PC-9 (cell line): Measurements from ENCODE around the gene TMEM17. TPM values are rescaled to one million over a fixed set of nuclear protein-coding genes. Genes with fewer than 3 reads are reported as not detected.

ENCODE experiments used
- BruUV-seq: library from RNA; stranded (reverse); fragments of 400-500 nt; replicated peaks from 2 replicates; lab custom pipeline; 2021; lab: Mats Ljungman, UMichigan
- CTCF ChIA-PET: fragments of 300-600 bp; sonication (Branson Sonifier 250); formaldehyde crosslinking; loops from one replicate; lab custom pipeline; 2022; ENCODE audit warnings: antibody characterized with exemption; lab: Charles Lee
- POLR2A ChIA-PET: fragments of 300-600 bp; sonication (Branson Sonifier 250); formaldehyde crosslinking; loops from one replicate; lab custom pipeline; 2022; ENCODE audit warnings: antibody characterized with exemption; ENCODE audit not compliant: unreplicated experiment; lab: Charles Lee
- DNase-seq, 2 experiments: peaks; one replicate each; pipeline versions ENCODE4 v3.0.0 to v3.0.0-alpha.2; 2015 to 2022; ENCODE audit warnings: mixed read lengths in 1 of 2
- H2AFZ ChIP-seq: fragments of 200-600 bp; sonication (generic); 2 replicates; pipeline ENCODE4 v1.8.1; 2017; ENCODE audit warnings: antibody characterized with exemption
- H3F3A ChIP-seq: fragments of 200-600 bp; sonication (generic); 2 replicates; pipeline ENCODE4 v1.8.1; 2017; ENCODE audit warnings: antibody characterized with exemption, mild to moderate bottlenecking, low read depth; ENCODE audit not compliant: insufficient read depth
- H3K27ac ChIP-seq: fragments of 200-600 bp; sonication (generic); 2 replicates; pipeline ENCODE4 v1.6.1; 2016; ENCODE audit warnings: mixed run types
- H3K27me3 ChIP-seq: fragments of 200-600 bp; sonication (generic); 2 replicates; pipeline ENCODE4 v1.6.1; 2016; ENCODE audit warnings: low read depth, mixed run types; ENCODE audit not compliant: insufficient read depth
- H3K36me3 ChIP-seq: fragments of 200-600 bp; sonication (generic); 2 replicates; pipeline ENCODE4 v1.6.1; 2016; ENCODE audit warnings: low read depth, mixed run types
- H3K4me1 ChIP-seq: fragments of 200-600 bp; sonication (generic); replicated peaks from 2 replicates; pipeline ENCODE4 v1.6.1; 2016; ENCODE audit warnings: mixed run types; ENCODE audit not compliant: insufficient read depth
- H3K4me2 ChIP-seq: fragments of 200-600 bp; sonication (generic); 2 replicates; pipeline ENCODE4 v1.6.1; 2017; ENCODE audit warnings: mixed run types
- H3K4me3 ChIP-seq: fragments of 200-600 bp; sonication (generic); 2 replicates; pipeline ENCODE4 v1.6.1; 2016; ENCODE audit warnings: mixed run types
- H3K79me2 ChIP-seq: fragments of 200-600 bp; sonication (generic); 2 replicates; pipeline ENCODE4 v1.6.1; 2017; ENCODE audit warnings: low read depth, mixed run types
- H3K9me2 ChIP-seq: fragments of 200-600 bp; sonication (generic); 2 replicates; pipeline ENCODE4 v1.8.1; 2017; ENCODE audit warnings: mild to moderate bottlenecking; ENCODE audit not compliant: insufficient read depth
- H3K9me3 ChIP-seq: fragments of 200-600 bp; sonication (generic); 2 replicates; pipeline ENCODE4 v1.8.1; 2016; ENCODE audit warnings: low read depth; ENCODE audit not compliant: insufficient read depth
- H4K20me1 ChIP-seq: fragments of 200-600 bp; sonication (generic); 2 replicates; pipeline ENCODE4 v1.8.1; 2017; ENCODE audit not compliant: insufficient read depth
- EZH2 ChIP-seq: fragments of 200-600 bp; sonication (generic); IDR thresholded peaks from 2 replicates; pipeline ENCODE4 v1.8.0; 2017; ENCODE audit warnings: antibody characterized with exemption, low read depth
- intact Hi-C: fragments of 100-400 bp; cut with micrococcal nuclease; formaldehyde crosslinking; loops from one replicate; pipeline ENCODE4 v1.10.0; 2022; ENCODE audit not compliant: unreplicated experiment
- total RNA-seq: library from RNA; stranded (reverse); gene quantifications from 2 replicates; pipeline ENCODE4 v1.2.3, GENCODE V29; 2021
- TF ChIP-seq, protein P1 (sequence below): fragments of 200-600 bp; sonication (generic); conservative IDR thresholded peaks from 2 replicates; pipeline ENCODE4 v1.6.1; 2017; ENCODE audit warnings: mixed run types, antibody characterized with exemption, mild to moderate bottlenecking, moderate library complexity

TMEM17 gene
- total RNA-seq, 1 experiment from 2014 or later, result 11.0 TPM

DNA sequence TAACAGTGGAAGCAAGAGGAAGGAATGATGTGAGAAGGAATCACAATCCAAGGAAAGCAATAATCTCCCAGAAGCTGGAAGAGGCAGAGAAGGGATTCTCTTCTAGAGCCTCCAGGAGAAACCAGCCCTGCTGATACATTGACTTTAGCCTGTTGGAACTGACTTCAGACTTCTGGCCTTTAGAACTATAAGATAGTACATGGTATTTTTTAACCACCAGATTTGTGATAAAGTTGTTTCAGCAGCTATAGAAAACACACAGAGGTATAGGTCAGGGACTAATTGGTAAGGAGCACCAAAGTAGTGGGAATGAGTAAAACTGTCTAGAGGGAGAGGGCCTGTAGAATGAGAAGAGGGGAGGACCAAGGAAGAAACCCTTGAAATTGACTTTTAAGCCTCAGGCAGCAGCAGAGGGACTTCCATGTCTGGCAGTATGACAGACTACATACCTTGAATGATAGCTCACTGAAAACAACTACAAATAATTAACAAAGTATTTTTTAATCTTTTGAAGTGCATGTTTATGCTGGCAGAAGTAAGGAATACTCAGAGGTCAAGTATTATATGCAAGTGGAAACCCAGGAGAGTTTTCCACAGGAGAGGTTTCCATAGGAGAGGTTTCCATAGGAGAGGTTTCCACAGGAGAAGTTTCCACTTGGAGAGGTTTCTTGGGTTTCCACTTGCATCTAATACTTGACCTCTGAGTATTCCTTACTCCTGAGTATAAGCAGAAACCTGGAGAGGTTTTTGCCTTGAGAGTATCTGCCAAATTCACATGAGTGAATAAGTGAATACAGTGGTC lies 33.8 kb upstream of the TMEM17 start:
- TF ChIP-seq, protein P1, sequence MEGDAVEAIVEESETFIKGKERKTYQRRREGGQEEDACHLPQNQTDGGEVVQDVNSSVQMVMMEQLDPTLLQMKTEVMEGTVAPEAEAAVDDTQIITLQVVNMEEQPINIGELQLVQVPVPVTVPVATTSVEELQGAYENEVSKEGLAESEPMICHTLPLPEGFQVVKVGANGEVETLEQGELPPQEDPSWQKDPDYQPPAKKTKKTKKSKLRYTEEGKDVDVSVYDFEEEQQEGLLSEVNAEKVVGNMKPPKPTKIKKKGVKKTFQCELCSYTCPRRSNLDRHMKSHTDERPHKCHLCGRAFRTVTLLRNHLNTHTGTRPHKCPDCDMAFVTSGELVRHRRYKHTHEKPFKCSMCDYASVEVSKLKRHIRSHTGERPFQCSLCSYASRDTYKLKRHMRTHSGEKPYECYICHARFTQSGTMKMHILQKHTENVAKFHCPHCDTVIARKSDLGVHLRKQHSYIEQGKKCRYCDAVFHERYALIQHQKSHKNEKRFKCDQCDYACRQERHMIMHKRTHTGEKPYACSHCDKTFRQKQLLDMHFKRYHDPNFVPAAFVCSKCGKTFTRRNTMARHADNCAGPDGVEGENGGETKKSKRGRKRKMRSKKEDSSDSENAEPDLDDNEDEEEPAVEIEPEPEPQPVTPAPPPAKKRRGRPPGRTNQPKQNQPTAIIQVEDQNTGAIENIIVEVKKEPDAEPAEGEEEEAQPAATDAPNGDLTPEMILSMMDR, result no peak
- TF ChIP-seq EZH2, result no peak
- POLR2A ChIA-PET, result no interaction called here
- H3K4me3 ChIP-seq, result no peak overlapping the region
- H3K79me2 ChIP-seq, result no peaks in the 10 kb centered on the region
- BruUV-seq, result no TSS peak
- no peaks in the 10 kb centered on the region for H3K4me1 ChIP-seq
- no peak overlapping the region for H3K4me2 ChIP-seq
- no peak for DNase-seq
- H3K9me2 ChIP-seq, result no peaks in the 10 kb centered on the region
- H4K20me1 ChIP-seq, result no peaks in the 10 kb centered on the region
- no peaks in the 10 kb centered on the region; the same call in 1 of the 2 replicates for H3F3A ChIP-seq
- no peak overlapping the region for H2AFZ ChIP-seq
- intact Hi-C loops, result no loop called here
- H3K27me3 ChIP-seq, result no peaks in the 10 kb centered on the region
- no peaks in the 10 kb centered on the region for H3K36me3 ChIP-seq
- CTCF ChIA-PET, result no interaction called here
- no peak overlapping the region for H3K27ac ChIP-seq
- H3K9me3 ChIP-seq, result no peaks in the 10 kb centered on the region

DNA sequence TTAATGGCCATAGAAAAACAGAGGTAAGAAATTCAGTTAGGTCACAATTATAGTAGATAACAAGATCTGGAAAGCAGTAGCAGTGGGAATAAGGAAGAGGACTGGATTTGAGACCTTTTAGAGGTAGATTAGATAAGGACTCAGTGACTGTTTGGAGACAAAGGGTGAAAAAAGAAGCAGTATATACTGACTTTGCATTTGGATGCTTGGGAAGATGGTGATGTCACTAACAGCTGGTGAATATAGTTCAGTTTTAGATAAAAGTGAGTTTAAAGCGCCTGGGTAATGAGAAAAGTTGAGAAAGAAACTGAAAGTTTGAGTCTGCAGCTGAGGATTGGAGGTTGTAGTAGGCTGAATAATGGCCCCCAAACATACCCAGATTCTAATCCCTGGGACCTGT lies 32.8 kb upstream of the TMEM17 start:
- CTCF ChIA-PET, result interaction anchor here (0.7 kb wide), 1 partner anchor 51 kb away, joined by 10 read pairs; no protein-coding TSS in a partner anchor

DNA sequence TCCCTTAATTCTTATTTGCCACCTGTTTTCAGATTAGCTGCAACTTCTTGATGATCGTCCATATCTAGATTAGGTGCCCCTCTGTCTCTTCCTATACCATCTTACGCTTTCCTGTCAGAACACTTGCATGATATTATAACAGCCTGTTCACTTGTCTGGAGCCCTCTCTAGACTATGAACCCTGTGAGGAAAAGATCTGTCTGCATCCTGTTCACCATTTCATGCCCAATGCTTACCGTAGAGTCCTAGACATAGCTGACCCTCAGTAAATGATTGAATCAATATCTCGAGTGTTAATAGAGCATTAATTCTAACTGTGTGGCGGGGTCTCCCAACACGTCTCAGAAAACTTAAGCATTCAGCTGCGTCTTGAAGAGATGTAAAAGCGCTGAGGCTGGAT lies 31.8 kb upstream of the TMEM17 start:
- Histone ChIP-seq H3K79me2 (no peaks in the 10 kb centered on the region), H3K27ac (no peak overlapping the region), H2AFZ (no peak overlapping the region), H3K27me3 (no peaks in the 10 kb centered on the region), H3K36me3 (no peaks in the 10 kb centered on the region), H3F3A (no peaks in the 10 kb centered on the region; the same call in 1 of the 2 replicates), H3K9me2 (no peaks in the 10 kb centered on the region), H3K4me2 (no peak overlapping the region), H3K9me3 (0 out of 2 replicates have a peak, but pooled peaks cover 4% of the 10 kb centered on the region), H3K4me1 (no peaks in the 10 kb centered on the region), H3K4me3 (no peak overlapping the region), H4K20me1 (no peaks in the 10 kb centered on the region)
- intact Hi-C loops, result no loop called here
- POLR2A ChIA-PET, result no interaction called here
- DNase-seq, result no peak
- CTCF ChIA-PET, result interaction anchor here (0.6 to 0.7 kb wide), 2 partner anchors 50 to 61 kb away, joined by 3 to 10 read pairs; no protein-coding TSS in a partner anchor
- TF ChIP-seq, protein P1, result no peak
- no peak for TF ChIP-seq EZH2
- no TSS peak for BruUV-seq

More for the DNA sequence above, 32.8 kb upstream of the TMEM17 start:
- H3K79me2 ChIP-seq, result no peaks in the 10 kb centered on the region
- intact Hi-C loops, result no loop called here
- H3K9me3 ChIP-seq, result no peaks in the 10 kb centered on the region
- H3F3A ChIP-seq, result no peaks in the 10 kb centered on the region; the same call in 1 of the 2 replicates
- H3K4me3 ChIP-seq, result no peak overlapping the region
- H3K9me2 ChIP-seq, result no peaks in the 10 kb centered on the region
- H3K4me2 ChIP-seq, result no peak overlapping the region
- H4K20me1 ChIP-seq, result no peaks in the 10 kb centered on the region
- POLR2A ChIA-PET, result no interaction called here
- H3K4me1 ChIP-seq, result no peaks in the 10 kb centered on the region
- H2AFZ ChIP-seq, result no peak overlapping the region
- H3K36me3 ChIP-seq, result no peaks in the 10 kb centered on the region
- no TSS peak for BruUV-seq
- TF ChIP-seq, protein P1, result no peak
- no peak for TF ChIP-seq EZH2
- no peak overlapping the region for H3K27ac ChIP-seq
- DNase-seq, result no peak
- no peaks in the 10 kb centered on the region for H3K27me3 ChIP-seq
